Suprapubic skin (tissue), 4 donors: ENCODE measurements around the gene RBM15.

Experiments
- EP300 ChIP-seq: sonication (generic); formaldehyde crosslinking; IDR thresholded peaks from one replicate; pipeline ENCODE4 v1.6.1; 2017; ENCODE audit warnings: antibody characterized with exemption
- POLR2A ChIP-seq, 2 donors: fragments of 450-650 bp; IDR thresholded peaks; one replicate each; pipeline ENCODE4 v1.6.1; 2017; ENCODE audit warnings: antibody characterized with exemption in 2 of 2, mild to moderate bottlenecking in 2 of 2, moderate library complexity in 2 of 2
- POLR2AphosphoS5 ChIP-seq, 3 donors: sonication (generic); formaldehyde crosslinking; IDR thresholded peaks; one replicate each; pipeline ENCODE4 v1.6.1; 2017; ENCODE audit warnings: antibody characterized with exemption in 3 of 3
- TF ChIP-seq, protein P1 (sequence below), 2 donors: fragments of 200-600 bp in 1 of 2; fragments of 450-650 bp in 1 of 2; sonication (generic) in 1 of 2; IDR thresholded peaks; one replicate each; pipeline ENCODE4 v1.5.1; 2016 to 2019; ENCODE audit warnings: antibody characterized with exemption in 2 of 2, mild to moderate bottlenecking in 1 of 2, moderate library complexity in 1 of 2

DNA sequence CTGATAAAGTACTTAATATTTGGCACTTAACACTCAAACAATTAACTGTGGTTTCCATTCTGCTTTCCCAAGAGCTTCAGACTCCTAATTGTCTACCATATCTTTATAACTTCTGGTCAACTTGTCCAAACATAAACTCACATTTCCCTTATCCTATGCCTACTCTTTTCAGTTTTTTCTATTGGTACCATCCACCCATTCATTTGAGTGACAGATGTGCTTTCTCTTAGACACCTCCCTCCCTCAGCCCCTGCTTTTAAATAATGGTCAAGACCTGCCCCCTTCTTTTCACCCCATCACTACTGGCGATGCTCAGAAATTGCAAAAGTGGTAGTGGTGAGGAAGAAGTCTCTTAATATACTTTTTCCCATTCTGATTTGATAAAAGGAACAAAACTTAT, 46.2 kb downstream of the RBM15 start:
- TF ChIP-seq, protein P1, sequence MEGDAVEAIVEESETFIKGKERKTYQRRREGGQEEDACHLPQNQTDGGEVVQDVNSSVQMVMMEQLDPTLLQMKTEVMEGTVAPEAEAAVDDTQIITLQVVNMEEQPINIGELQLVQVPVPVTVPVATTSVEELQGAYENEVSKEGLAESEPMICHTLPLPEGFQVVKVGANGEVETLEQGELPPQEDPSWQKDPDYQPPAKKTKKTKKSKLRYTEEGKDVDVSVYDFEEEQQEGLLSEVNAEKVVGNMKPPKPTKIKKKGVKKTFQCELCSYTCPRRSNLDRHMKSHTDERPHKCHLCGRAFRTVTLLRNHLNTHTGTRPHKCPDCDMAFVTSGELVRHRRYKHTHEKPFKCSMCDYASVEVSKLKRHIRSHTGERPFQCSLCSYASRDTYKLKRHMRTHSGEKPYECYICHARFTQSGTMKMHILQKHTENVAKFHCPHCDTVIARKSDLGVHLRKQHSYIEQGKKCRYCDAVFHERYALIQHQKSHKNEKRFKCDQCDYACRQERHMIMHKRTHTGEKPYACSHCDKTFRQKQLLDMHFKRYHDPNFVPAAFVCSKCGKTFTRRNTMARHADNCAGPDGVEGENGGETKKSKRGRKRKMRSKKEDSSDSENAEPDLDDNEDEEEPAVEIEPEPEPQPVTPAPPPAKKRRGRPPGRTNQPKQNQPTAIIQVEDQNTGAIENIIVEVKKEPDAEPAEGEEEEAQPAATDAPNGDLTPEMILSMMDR (IDR thresholded peaks at IDR 0.05), result no peak
- TF ChIP-seq POLR2A (IDR thresholded peaks at IDR 0.05) (no peak), EP300 (no peak), POLR2AphosphoS5 (IDR thresholded peaks at IDR 0.05) (no peak)
